Measurements from ENCODE around the gene ITCH. TPM values are rescaled to one million over a fixed set of nuclear protein-coding genes. Genes with fewer than 3 reads are reported as not detected.
A peak's percentile ranks its signal among the peaks of the same experiment; 100 is the strongest.

ITCH gene
- polyA plus RNA-seq, 3 donors = 13.3 to 26.6 (median 19.9) TPM

DNA sequence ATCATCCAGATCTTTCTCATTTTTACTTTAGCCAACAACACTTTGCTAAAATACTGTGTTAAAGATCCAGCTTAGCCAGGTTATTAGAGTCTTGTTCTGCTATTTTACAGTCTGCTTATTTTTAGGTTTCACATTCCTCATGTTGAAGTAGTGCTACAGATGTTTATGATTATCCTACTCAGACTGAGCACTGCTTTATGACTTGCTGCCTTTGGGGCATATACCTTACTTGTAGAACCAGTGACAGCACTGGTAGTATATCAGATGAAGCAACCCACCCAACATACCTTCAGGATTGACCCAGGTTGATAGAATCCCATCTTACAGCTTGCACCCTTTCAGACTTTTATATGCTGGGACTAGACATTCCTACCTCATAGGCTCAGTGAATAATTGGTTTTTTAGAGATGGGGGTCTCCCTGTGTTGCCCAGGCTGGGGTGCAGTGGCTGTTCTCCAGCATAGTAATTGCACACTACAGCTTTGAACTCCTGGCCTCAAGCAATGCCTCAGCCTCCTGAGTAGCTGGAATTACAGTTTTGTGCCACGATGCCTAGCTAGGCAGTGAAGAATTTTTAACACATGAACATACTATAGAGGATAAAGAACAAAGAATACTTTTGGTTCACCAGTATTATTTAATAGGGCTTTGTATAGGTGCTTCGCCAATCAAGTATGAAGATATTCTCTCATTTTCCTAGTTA, 89.4 kb downstream of the ITCH start:
- no peak overlapping the region for H3K4me3 ChIP-seq (replicated peaks in 1 of 3; ENCODE audit: low read depth in 2 of 3, low read length in 3 of 3)
- H3K27ac ChIP-seq (ENCODE audit: low read depth in 1 of 2, low read length in 2 of 2) = no peak overlapping the region
- H2AFZ ChIP-seq (ENCODE audit: insufficient read depth, low read depth, low read length, poor library complexity, severe bottlenecking) = no peak overlapping the region
- no peak overlapping the region for H3K9ac ChIP-seq (ENCODE audit: insufficient read depth, low read length, poor library complexity, severe bottlenecking)
- H3K27ac Mint-ChIP-seq = no peak overlapping the region
- no peak overlapping the region for H3K4me2 ChIP-seq (replicated peaks; ENCODE audit: extremely low read depth, low read length, poor library complexity, severe bottlenecking)
- peaks cover 60 to 85% of the 10 kb centered on the region in 2 donors for H3K36me3 Mint-ChIP-seq
- intact Hi-C loops (cut with micrococcal nuclease) = no loop called here
- peaks cover 10% of the 10 kb centered on the region for H4K20me1 ChIP-seq (ENCODE audit: insufficient read depth, low read length)
- H3K4me1 Mint-ChIP-seq = no peaks in the 10 kb centered on the region
- no peaks in the 10 kb centered on the region for H3K4me1 ChIP-seq (ENCODE audit: control insufficient read depth in 1 of 2, insufficient read depth in 2 of 2, low read length in 2 of 2)
- no peaks in the 10 kb centered on the region for H3K27me3 ChIP-seq (ENCODE audit: control insufficient read depth in 2 of 2, insufficient read depth in 2 of 2, low read length in 2 of 2)
- no peaks in the 10 kb centered on the region for H3K79me2 ChIP-seq (ENCODE audit: insufficient read depth, low read length)
- TF ChIP-seq, protein P1, sequence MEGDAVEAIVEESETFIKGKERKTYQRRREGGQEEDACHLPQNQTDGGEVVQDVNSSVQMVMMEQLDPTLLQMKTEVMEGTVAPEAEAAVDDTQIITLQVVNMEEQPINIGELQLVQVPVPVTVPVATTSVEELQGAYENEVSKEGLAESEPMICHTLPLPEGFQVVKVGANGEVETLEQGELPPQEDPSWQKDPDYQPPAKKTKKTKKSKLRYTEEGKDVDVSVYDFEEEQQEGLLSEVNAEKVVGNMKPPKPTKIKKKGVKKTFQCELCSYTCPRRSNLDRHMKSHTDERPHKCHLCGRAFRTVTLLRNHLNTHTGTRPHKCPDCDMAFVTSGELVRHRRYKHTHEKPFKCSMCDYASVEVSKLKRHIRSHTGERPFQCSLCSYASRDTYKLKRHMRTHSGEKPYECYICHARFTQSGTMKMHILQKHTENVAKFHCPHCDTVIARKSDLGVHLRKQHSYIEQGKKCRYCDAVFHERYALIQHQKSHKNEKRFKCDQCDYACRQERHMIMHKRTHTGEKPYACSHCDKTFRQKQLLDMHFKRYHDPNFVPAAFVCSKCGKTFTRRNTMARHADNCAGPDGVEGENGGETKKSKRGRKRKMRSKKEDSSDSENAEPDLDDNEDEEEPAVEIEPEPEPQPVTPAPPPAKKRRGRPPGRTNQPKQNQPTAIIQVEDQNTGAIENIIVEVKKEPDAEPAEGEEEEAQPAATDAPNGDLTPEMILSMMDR (IDR thresholded peaks at IDR 0.05) = no peak
- no CpG with 5 or more reads among the region's 2 CpGs for WGBS (ENCODE audit: insufficient coverage)
- H3K27me3 Mint-ChIP-seq (ENCODE audit: low read depth in 3 of 3) = no peaks in the 10 kb centered on the region
- H3K9me3 ChIP-seq (replicated peaks in 1 of 2; ENCODE audit: control insufficient read depth in 1 of 2, insufficient read depth in 1 of 2, low read length in 2 of 2) = no peaks in the 10 kb centered on the region
- no peak overlapping the region for H3K4me3 Mint-ChIP-seq
- DNase-seq = no peak
- no peaks in the 10 kb centered on the region for H3K9me3 Mint-ChIP-seq
- H3K36me3 ChIP-seq (replicated peaks in 1 of 2; ENCODE audit: control insufficient read depth in 1 of 2, insufficient read depth in 2 of 2, low read length in 2 of 2) = peaks cover 79 to 91% of the 10 kb centered on the region in 2 donors

DNA sequence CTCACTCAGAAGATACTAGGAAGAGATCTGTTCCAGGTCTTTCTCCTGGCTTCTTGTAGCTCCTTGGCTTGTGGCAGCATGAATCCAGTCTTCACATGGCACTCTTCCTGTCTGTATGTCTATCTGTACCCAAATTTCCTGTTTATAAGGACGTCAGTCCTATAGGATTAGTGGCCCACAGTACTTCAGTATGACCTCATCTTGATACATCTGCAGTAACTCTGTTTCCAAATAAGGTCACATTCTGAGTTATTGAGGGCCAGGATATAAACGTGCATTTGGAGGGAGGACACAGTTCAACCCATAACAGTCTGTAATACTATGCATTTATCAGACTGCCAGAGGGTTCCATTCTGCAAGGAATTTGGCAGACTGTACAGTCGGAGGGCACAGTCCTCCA, 95.6 kb downstream of the ITCH start:
- Histone ChIP-seq H3K4me3 (replicated peaks in 1 of 3; ENCODE audit: low read depth in 2 of 3, low read length in 3 of 3) (no peak overlapping the region), H3K36me3 (replicated peaks in 1 of 2; ENCODE audit: control insufficient read depth in 1 of 2, insufficient read depth in 2 of 2, low read length in 2 of 2) (peaks cover 73 to 92% of the 10 kb centered on the region in 2 donors), H3K27ac (ENCODE audit: low read depth in 1 of 2, low read length in 2 of 2) (no peak overlapping the region), H3K79me2 (ENCODE audit: insufficient read depth, low read length) (no peaks in the 10 kb centered on the region), H4K20me1 (ENCODE audit: insufficient read depth, low read length) (peaks cover 30% of the 10 kb centered on the region), H3K4me2 (replicated peaks; ENCODE audit: extremely low read depth, low read length, poor library complexity, severe bottlenecking) (no peak overlapping the region), H2AFZ (ENCODE audit: insufficient read depth, low read depth, low read length, poor library complexity, severe bottlenecking) (no peak overlapping the region), H3K9ac (ENCODE audit: insufficient read depth, low read length, poor library complexity, severe bottlenecking) (no peak overlapping the region), H3K9me3 (replicated peaks in 1 of 2; ENCODE audit: control insufficient read depth in 1 of 2, insufficient read depth in 1 of 2, low read length in 2 of 2) (no peaks in the 10 kb centered on the region), H3K4me1 (ENCODE audit: control insufficient read depth in 1 of 2, insufficient read depth in 2 of 2, low read length in 2 of 2) (no peaks in the 10 kb centered on the region), H3K27me3 (ENCODE audit: control insufficient read depth in 2 of 2, insufficient read depth in 2 of 2, low read length in 2 of 2) (no peaks in the 10 kb centered on the region)
- peak overlapping the region in 1 of 7 donors; percentile 32 for H3K27ac Mint-ChIP-seq
- TF ChIP-seq, protein P1 (IDR thresholded peaks at IDR 0.05) = no peak
- intact Hi-C loops (cut with micrococcal nuclease) = no loop called here
- no peaks in the 10 kb centered on the region for H3K9me3 Mint-ChIP-seq
- no peaks in the 10 kb centered on the region for H3K27me3 Mint-ChIP-seq (ENCODE audit: low read depth in 3 of 3)
- no CpG with 5 or more reads among the region's 3 CpGs for WGBS (ENCODE audit: insufficient coverage)
- DNase-seq = no peak
- peaks cover 2% of the 10 kb centered on the region for H3K4me1 Mint-ChIP-seq
- H3K36me3 Mint-ChIP-seq = peaks cover 66 to 82% of the 10 kb centered on the region in 2 donors
- H3K4me3 Mint-ChIP-seq = no peak overlapping the region
